HepG2 (cell line): ENCODE measurements around the gene ITGB1. TPM values are rescaled to one million over a fixed set of nuclear protein-coding genes. Genes with fewer than 3 reads are reported as not detected.
A peak's percentile ranks its signal among the peaks of the same experiment; 100 is the strongest.

ENCODE experiments used
- KDM5B ChIP-seq: sonication (generic); formaldehyde crosslinking; IDR thresholded peaks from 2 replicates; pipeline ENCODE4 v1.4.0; 2020; ENCODE audit warnings: missing genetic modification reagents, mild to moderate bottlenecking, borderline replicate concordance
- MTF1 ChIP-seq: sonication (generic); formaldehyde crosslinking; IDR thresholded peaks from 2 replicates; pipeline ENCODE4 v1.5.0; 2020; ENCODE audit warnings: missing genetic modification reagents
- NCOA5 ChIP-seq: sonication (generic); formaldehyde crosslinking; IDR thresholded peaks from 2 replicates; pipeline ENCODE4 v1.4.0; 2020; ENCODE audit warnings: missing genetic modification reagents
- SP5 ChIP-seq: IDR thresholded peaks from 2 replicates; pipeline ENCODE4 v1.6.1; 2016; ENCODE audit warnings: low read depth, borderline replicate concordance
- YEATS4 ChIP-seq: sonication (generic); formaldehyde crosslinking; IDR thresholded peaks from 2 replicates; pipeline ENCODE4 v1.4.0; 2020; ENCODE audit warnings: missing genetic modification reagents, borderline replicate concordance
- ZMAT3 ChIP-seq: sonication (generic); formaldehyde crosslinking; conservative IDR thresholded peaks from 2 replicates; pipeline ENCODE4 v1.7.0; 2021; ENCODE audit warnings: missing genetic modification reagents
- ZMYM4 ChIP-seq: sonication (generic); formaldehyde crosslinking; IDR thresholded peaks from 2 replicates; pipeline ENCODE4 v1.8.1; 2023; ENCODE audit warnings: mild to moderate bottlenecking, missing genetic modification reagents
- ZNF124 ChIP-seq: sonication (generic); formaldehyde crosslinking; IDR thresholded peaks from 2 replicates; pipeline ENCODE4 v1.4.0; 2020; ENCODE audit warnings: missing genetic modification reagents
- ZNF329 ChIP-seq: sonication (generic); formaldehyde crosslinking; IDR thresholded peaks from 2 replicates; pipeline ENCODE4 v1.9.0; 2021; ENCODE audit warnings: low read depth, mild to moderate bottlenecking, missing genetic modification reagents
- ZNF431 ChIP-seq: sonication (generic); formaldehyde crosslinking; IDR thresholded peaks from 2 replicates; pipeline ENCODE4 v1.9.0; 2022; ENCODE audit warnings: missing genetic modification reagents, low read depth, mild to moderate bottlenecking, borderline replicate concordance
- ZNF556 ChIP-seq: sonication (generic); formaldehyde crosslinking; IDR thresholded peaks from 2 replicates; pipeline ENCODE4 v1.4.0; 2020; ENCODE audit warnings: mild to moderate bottlenecking, missing genetic modification reagents, borderline replicate concordance
- ZNF652 ChIP-seq: IDR thresholded peaks from 2 replicates; pipeline ENCODE4 v1.6.1; 2016; ENCODE audit warnings: low read depth, borderline replicate concordance
- ZNF788 ChIP-seq: sonication (generic); formaldehyde crosslinking; IDR thresholded peaks from 2 replicates; pipeline ENCODE4 v1.5.0; 2020; ENCODE audit warnings: mild to moderate bottlenecking, missing genetic modification reagents, borderline replicate concordance
- ZNF841 ChIP-seq: sonication (generic); formaldehyde crosslinking; IDR thresholded peaks from 2 replicates; pipeline ENCODE4 v1.8.1; 2023; ENCODE audit warnings: missing genetic modification reagents, borderline replicate concordance
- ZSCAN9 ChIP-seq: IDR thresholded peaks from 2 replicates; pipeline ENCODE4 v1.6.1; 2016; ENCODE audit warnings: borderline replicate concordance
- polyA plus RNA-seq, 8 experiments: library from polyadenylated mRNA; depleted of rRNA in 3 of 8; stranded (reverse) in 7 of 8; unstranded in 1 of 8; fragments of >200 nt; fragmentation: Illumina TruSeq in 4 of 8; extraction: Trizol in 4 of 8; gene quantifications; 2 replicates each; pipeline versions ENCODE4 v1.2.1 to v1.2.3, GENCODE V29; 2011 to 2016; ENCODE audit warnings: low read depth in 4 of 8, missing spikeins in 1 of 8, mixed read lengths in 1 of 8; ENCODE audit not compliant: insufficient read depth in 1 of 8
- total RNA-seq, 5 experiments: library from RNA; depleted of rRNA; stranded (reverse); fragments of >200 nt; fragmentation: Illumina TruSeq; extraction: Trizol; gene quantifications; 2 replicates each; pipeline ENCODE4 v1.2.3, GENCODE V29; 2016; ENCODE audit warnings: low read depth in 1 of 5
- TF ChIP-seq, protein P1 (sequence below): sonication (generic); formaldehyde crosslinking; IDR thresholded peaks from 2 replicates; pipeline ENCODE4 v1.4.0; 2020; ENCODE audit warnings: mild to moderate bottlenecking, missing genetic modification reagents
- TF ChIP-seq, protein P2 (sequence below): sonication (generic); formaldehyde crosslinking; IDR thresholded peaks from 2 replicates; pipeline ENCODE4 v1.4.0; 2020; ENCODE audit warnings: missing genetic modification reagents
- TF ChIP-seq, protein P3 (sequence below): sonication (generic); formaldehyde crosslinking; IDR thresholded peaks from 2 replicates; pipeline ENCODE4 v1.5.0; 2020; ENCODE audit warnings: missing genetic modification reagents, mild to moderate bottlenecking, borderline replicate concordance
- TF ChIP-seq, protein P4 (sequence below): sonication (generic); formaldehyde crosslinking; IDR thresholded peaks from 2 replicates; pipeline ENCODE4 v1.4.0; 2020; ENCODE audit warnings: low read depth, mild to moderate bottlenecking, missing genetic modification reagents
- TF ChIP-seq, protein P5 (sequence below): sonication (generic); formaldehyde crosslinking; IDR thresholded peaks from 2 replicates; pipeline ENCODE4 v1.5.0; 2020; ENCODE audit warnings: mild to moderate bottlenecking, missing genetic modification reagents, moderate library complexity

The ITGB1 gene
- total and polyA plus RNA-seq, 2 of the 13 experiments (the other 11 are each of a cell fraction or from before 2014, with no cell fraction given), result 190 to 204 TPM

DNA sequence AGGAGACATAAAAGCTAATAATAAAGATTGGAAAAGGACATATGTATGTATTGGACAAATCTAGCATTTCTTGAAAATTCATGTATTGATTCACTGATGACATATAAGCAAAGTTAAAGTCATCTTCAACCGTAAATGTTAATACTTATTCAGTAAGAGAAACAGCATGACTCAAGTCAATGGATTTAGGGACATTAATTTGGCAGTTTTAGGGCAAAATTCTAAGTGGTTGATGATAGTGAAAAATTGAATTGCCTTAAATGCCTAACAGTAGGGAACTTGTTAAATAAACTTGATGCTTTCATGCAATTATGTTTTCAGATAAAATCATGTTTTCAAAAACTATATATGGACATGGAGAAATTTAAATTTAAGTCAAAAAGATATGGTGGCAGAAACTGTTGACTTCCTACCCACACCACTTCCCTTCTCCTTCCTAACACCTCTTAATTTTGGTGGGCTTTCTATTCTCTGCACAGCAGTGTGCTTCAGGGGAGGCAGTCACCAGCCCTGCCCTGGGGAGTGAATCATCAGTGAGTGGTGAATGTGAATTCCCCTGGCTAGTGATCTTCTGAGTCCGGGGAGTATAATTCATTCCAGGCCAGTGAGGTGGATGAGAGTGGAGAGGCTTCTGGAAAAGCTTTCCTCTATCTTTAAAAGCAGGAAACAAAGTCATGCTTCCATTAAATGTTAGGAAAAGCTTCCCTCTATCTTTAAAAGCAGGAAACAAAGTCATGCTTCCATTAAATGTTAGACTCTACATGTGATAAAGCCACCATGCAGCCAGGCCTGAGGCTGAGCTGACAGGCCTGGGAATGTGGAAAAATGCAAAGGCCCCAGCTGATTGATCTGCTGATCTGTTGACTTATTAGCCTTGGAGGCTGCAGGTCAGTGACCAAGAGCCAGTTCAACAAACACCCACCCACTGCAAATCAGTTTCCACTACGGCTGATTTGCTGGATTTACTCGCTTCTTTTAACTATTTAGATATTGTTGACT lies 25.2 kb upstream of the ITGB1 start (continued):
- TF ChIP-seq, protein P1, sequence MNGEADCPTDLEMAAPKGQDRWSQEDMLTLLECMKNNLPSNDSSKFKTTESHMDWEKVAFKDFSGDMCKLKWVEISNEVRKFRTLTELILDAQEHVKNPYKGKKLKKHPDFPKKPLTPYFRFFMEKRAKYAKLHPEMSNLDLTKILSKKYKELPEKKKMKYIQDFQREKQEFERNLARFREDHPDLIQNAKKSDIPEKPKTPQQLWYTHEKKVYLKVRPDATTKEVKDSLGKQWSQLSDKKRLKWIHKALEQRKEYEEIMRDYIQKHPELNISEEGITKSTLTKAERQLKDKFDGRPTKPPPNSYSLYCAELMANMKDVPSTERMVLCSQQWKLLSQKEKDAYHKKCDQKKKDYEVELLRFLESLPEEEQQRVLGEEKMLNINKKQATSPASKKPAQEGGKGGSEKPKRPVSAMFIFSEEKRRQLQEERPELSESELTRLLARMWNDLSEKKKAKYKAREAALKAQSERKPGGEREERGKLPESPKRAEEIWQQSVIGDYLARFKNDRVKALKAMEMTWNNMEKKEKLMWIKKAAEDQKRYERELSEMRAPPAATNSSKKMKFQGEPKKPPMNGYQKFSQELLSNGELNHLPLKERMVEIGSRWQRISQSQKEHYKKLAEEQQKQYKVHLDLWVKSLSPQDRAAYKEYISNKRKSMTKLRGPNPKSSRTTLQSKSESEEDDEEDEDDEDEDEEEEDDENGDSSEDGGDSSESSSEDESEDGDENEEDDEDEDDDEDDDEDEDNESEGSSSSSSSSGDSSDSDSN (CRISPR knock-in tag), result no peak; the same call in 1 of the 2 replicates
- TF ChIP-seq ZNF329 (no peak), ZNF788 (CRISPR knock-in tag) (no peak), ZNF431 (CRISPR knock-in tag) (no peak), YEATS4 (CRISPR knock-in tag) (0 out of 2 replicates have a peak, but pooled peaks have one; percentile 8), ZNF841 (CRISPR knock-in tag) (no peak), ZNF124 (CRISPR knock-in tag) (no peak), NCOA5 (CRISPR knock-in tag) (no peak), SP5 (no peak), ZMAT3 (no peak), ZMYM4 (CRISPR knock-in tag) (peak; percentile 42; the same call in 1 of the 2 replicates), ZNF652 (CRISPR knock-in tag) (peak; percentile 79; the same call in 1 of the 2 replicates), MTF1 (CRISPR knock-in tag) (no peak), KDM5B (CRISPR knock-in tag) (no peak), ZSCAN9 (CRISPR knock-in tag) (no peak), ZNF556 (CRISPR knock-in tag) (no peak; the same call in 1 of the 2 replicates)
- TF ChIP-seq, protein P2, sequence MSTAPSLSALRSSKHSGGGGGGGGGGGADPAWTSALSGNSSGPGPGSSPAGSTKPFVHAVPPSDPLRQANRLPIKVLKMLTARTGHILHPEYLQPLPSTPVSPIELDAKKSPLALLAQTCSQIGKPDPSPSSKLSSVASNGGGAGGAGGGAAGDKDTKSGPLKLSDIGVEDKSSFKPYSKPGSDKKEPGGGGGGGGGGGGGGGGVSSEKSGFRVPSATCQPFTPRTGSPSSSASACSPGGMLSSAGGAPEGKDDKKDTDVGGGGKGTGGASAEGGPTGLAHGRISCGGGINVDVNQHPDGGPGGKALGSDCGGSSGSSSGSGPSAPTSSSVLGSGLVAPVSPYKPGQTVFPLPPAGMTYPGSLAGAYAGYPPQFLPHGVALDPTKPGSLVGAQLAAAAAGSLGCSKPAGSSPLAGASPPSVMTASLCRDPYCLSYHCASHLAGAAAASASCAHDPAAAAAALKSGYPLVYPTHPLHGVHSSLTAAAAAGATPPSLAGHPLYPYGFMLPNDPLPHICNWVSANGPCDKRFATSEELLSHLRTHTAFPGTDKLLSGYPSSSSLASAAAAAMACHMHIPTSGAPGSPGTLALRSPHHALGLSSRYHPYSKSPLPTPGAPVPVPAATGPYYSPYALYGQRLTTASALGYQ (CRISPR knock-in tag), result no peak
- TF ChIP-seq, protein P3, sequence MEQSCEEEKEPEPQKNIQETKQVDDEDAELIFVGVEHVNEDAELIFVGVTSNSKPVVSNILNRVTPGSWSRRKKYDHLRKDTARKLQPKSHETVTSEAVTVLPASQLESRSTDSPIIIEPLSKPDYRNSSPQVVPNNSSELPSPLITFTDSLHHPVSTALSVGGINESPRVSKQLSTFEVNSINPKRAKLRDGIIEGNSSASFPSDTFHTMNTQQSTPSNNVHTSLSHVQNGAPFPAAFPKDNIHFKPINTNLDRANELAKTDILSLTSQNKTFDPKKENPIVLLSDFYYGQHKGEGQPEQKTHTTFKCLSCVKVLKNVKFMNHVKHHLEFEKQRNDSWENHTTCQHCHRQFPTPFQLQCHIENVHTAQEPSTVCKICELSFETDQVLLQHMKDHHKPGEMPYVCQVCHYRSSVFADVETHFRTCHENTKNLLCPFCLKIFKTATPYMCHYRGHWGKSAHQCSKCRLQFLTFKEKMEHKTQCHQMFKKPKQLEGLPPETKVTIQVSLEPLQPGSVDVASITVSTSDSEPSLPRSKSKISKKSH, result no peak
- TF ChIP-seq, protein P4, sequence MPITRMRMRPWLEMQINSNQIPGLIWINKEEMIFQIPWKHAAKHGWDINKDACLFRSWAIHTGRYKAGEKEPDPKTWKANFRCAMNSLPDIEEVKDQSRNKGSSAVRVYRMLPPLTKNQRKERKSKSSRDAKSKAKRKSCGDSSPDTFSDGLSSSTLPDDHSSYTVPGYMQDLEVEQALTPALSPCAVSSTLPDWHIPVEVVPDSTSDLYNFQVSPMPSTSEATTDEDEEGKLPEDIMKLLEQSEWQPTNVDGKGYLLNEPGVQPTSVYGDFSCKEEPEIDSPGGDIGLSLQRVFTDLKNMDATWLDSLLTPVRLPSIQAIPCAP (CRISPR knock-in tag), result no peak
- TF ChIP-seq, protein P5, sequence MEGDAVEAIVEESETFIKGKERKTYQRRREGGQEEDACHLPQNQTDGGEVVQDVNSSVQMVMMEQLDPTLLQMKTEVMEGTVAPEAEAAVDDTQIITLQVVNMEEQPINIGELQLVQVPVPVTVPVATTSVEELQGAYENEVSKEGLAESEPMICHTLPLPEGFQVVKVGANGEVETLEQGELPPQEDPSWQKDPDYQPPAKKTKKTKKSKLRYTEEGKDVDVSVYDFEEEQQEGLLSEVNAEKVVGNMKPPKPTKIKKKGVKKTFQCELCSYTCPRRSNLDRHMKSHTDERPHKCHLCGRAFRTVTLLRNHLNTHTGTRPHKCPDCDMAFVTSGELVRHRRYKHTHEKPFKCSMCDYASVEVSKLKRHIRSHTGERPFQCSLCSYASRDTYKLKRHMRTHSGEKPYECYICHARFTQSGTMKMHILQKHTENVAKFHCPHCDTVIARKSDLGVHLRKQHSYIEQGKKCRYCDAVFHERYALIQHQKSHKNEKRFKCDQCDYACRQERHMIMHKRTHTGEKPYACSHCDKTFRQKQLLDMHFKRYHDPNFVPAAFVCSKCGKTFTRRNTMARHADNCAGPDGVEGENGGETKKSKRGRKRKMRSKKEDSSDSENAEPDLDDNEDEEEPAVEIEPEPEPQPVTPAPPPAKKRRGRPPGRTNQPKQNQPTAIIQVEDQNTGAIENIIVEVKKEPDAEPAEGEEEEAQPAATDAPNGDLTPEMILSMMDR (CRISPR knock-in tag), result no peak
